Endothelial cell of umbilical vein (primary cell): ENCODE measurements around the gene FMNL2. TPM values are rescaled to one million over a fixed set of nuclear protein-coding genes. Genes with fewer than 3 reads are reported as not detected.

Experiments
- BruUV-seq: library from RNA; stranded (reverse); fragments of 400-500 nt; replicated peaks from 2 replicates; lab custom pipeline; 2021; lab: Mats Ljungman, UMichigan
- CTCF ChIA-PET: fragments of 300-600, 350-600 bp; sonication (Branson Sonifier 250); formaldehyde crosslinking; loops from one replicate; lab custom pipeline; 2021; ENCODE audit warnings: antibody characterized with exemption, inconsistent platforms; lab: Charles Lee
- POLR2A ChIA-PET: fragments of 300-600, 350-600 bp; sonication (Branson Sonifier 250); formaldehyde crosslinking; loops from one replicate; lab custom pipeline; 2021; ENCODE audit warnings: antibody characterized with exemption, inconsistent platforms; lab: Charles Lee
- DNase-seq: peaks from one replicate; pipeline ENCODE4 v3.0.0-alpha.2; 2011; ENCODE audit warnings: low read depth, low spot score
- FAIRE-seq: peaks from 2 replicates; lab custom pipeline; 2011; peaks lifted over from hg19 to GRCh38; lab: Jason Lieb, UNC
- H2AFZ ChIP-seq: 2 replicates; pipeline ENCODE4 v1.6.0; 2012; ENCODE audit warnings: low read depth, low read length, control low read depth, inconsistent platforms
- H3K27ac ChIP-seq: 2 replicates; pipeline ENCODE4 v1.5.1; 2011; ENCODE audit warnings: low read depth, mild to moderate bottlenecking, control low read depth, low read length, moderate library complexity; ENCODE audit not compliant: insufficient read depth
- H3K27me3 ChIP-seq, 2 experiments: 2 replicates each; pipeline versions ENCODE4 v1.6.0 to v1.6.1; 2011; ENCODE audit warnings: low read length in 2 of 2, mixed read lengths in 1 of 2; ENCODE audit not compliant: control insufficient read depth in 2 of 2, insufficient read depth in 2 of 2
- H3K36me3 ChIP-seq, 2 experiments: 2 replicates in 1 of 2; 3 replicates in 1 of 2; pipeline ENCODE4 v1.5.1; 2011; ENCODE audit warnings: low read length in 2 of 2, mild to moderate bottlenecking in 1 of 2, moderate library complexity in 1 of 2; ENCODE audit not compliant: control insufficient read depth in 2 of 2, insufficient read depth in 2 of 2; ENCODE audit errors: extremely low read depth in 1 of 2
- H3K4me1 ChIP-seq: 3 replicates; pipeline ENCODE4 v1.5.1; 2011; ENCODE audit warnings: mild to moderate bottlenecking, low read length; ENCODE audit not compliant: control insufficient read depth, insufficient read depth; ENCODE audit errors: extremely low read depth
- H3K4me2 ChIP-seq: 2 replicates; pipeline ENCODE4 v1.6.1; 2011; ENCODE audit warnings: low read length, control low read depth, mixed read lengths; ENCODE audit not compliant: insufficient read depth
- H3K4me3 ChIP-seq, 3 experiments: fragments of 200-600 bp in 1 of 3; sonication (generic), shearing (Covaris generic) in 1 of 3; replicated peaks in 1 of 3; 2 replicates each; pipeline ENCODE4 v1.5.1; 2011 to 2016; ENCODE audit warnings: control low read depth in 3 of 3, low read length in 3 of 3, mild to moderate bottlenecking in 2 of 3, inconsistent platforms in 1 of 3, low read depth in 1 of 3, moderate library complexity in 1 of 3; ENCODE audit not compliant: insufficient read depth in 1 of 3
- H3K79me2 ChIP-seq: 2 replicates; pipeline ENCODE4 v1.6.0; 2012; ENCODE audit warnings: low read length, inconsistent platforms; ENCODE audit not compliant: control insufficient read depth, insufficient read depth
- H3K9ac ChIP-seq: replicated peaks from 2 replicates; pipeline ENCODE3; 2011; ENCODE audit warnings: low read length, control low read depth; ENCODE audit not compliant: insufficient read depth; ENCODE audit errors: extremely low read depth
- H3K9me1 ChIP-seq: replicated peaks from 3 replicates; pipeline ENCODE4 v1.6.0; 2011; ENCODE audit warnings: mild to moderate bottlenecking, low read length; ENCODE audit not compliant: control insufficient read depth, insufficient read depth; ENCODE audit errors: extremely low read depth
- H3K9me3 ChIP-seq: replicated peaks from 2 replicates; pipeline ENCODE4 v1.5.1; 2012; ENCODE audit warnings: low read length, inconsistent platforms; ENCODE audit not compliant: control insufficient read depth, insufficient read depth
- H4K20me1 ChIP-seq: replicated peaks from 2 replicates; pipeline ENCODE3; 2011; ENCODE audit warnings: mild to moderate bottlenecking, low read length; ENCODE audit not compliant: control insufficient read depth, insufficient read depth; ENCODE audit errors: extremely low read depth
- CTCF ChIP-seq, 2 donors: IDR thresholded peaks; 1 replicate in 1 of 2; 2 replicates in 1 of 2; pipeline ENCODE4 v1.5.1; 2011; ENCODE audit warnings: low read length in 2 of 2, mild to moderate bottlenecking in 2 of 2, moderate library complexity in 2 of 2, control low read depth in 1 of 2, inconsistent platforms in 1 of 2, low read depth in 1 of 2; ENCODE audit not compliant: insufficient read depth in 1 of 2; ENCODE audit errors: extremely low read depth in 1 of 2
- EZH2 ChIP-seq: IDR thresholded peaks from 2 replicates; pipeline ENCODE4 v1.6.1; 2012; ENCODE audit warnings: borderline replicate concordance, low read depth, mild to moderate bottlenecking, moderate library complexity, low read length, inconsistent platforms; ENCODE audit not compliant: severe bottlenecking
- FOS ChIP-seq: IDR thresholded peaks from 2 replicates; pipeline ENCODE4 v1.6.1; 2011; ENCODE audit warnings: mild to moderate bottlenecking, low read length, moderate library complexity, borderline replicate concordance; ENCODE audit not compliant: insufficient read depth
- GATA2 ChIP-seq: IDR thresholded peaks from 2 replicates; pipeline ENCODE4 v1.7.0; 2011; ENCODE audit warnings: low read depth, mild to moderate bottlenecking, moderate library complexity, mixed read lengths, low read length; ENCODE audit not compliant: insufficient read length, insufficient read depth
- JUN ChIP-seq: IDR thresholded peaks from 2 replicates; pipeline ENCODE4 v1.6.1; 2011; ENCODE audit warnings: borderline replicate concordance, low read depth; ENCODE audit not compliant: insufficient read length, insufficient read depth
- MAX ChIP-seq: IDR thresholded peaks from 2 replicates; pipeline ENCODE4 v1.6.1; 2011; ENCODE audit not compliant: insufficient read depth, insufficient read length
- MYC ChIP-seq: IDR thresholded peaks from one replicate; pipeline ENCODE4 v1.6.1; 2011; ENCODE audit warnings: mild to moderate bottlenecking, low read depth, low read length
- POLR2A ChIP-seq: IDR thresholded peaks from 2 replicates; pipeline ENCODE4 v1.6.1; 2012; ENCODE audit warnings: low read depth, mild to moderate bottlenecking, control low read depth, low read length
- POLR2AphosphoS5 ChIP-seq: IDR thresholded peaks from 2 replicates; pipeline ENCODE4 v1.6.1; 2012; ENCODE audit warnings: low read depth, mild to moderate bottlenecking, control low read depth, low read length, moderate library complexity; ENCODE audit not compliant: insufficient read depth
- dilution Hi-C: fragments of 300-500 bp; cut with MboI; formaldehyde crosslinking; loops from one replicate; pipeline ENCODE4 v1.15.0; 2019; ENCODE audit warnings: low sequenced_read_pairs; ENCODE audit not compliant: extremely low pct_ligation_motif_present
- intact Hi-C: fragments of 100-400 bp; cut with micrococcal nuclease; formaldehyde crosslinking; loops from one replicate; pipeline ENCODE4 v1.10.0; 2022
- polyA plus RNA-seq, 4 experiments: library from polyadenylated mRNA; depleted of rRNA in 3 of 4; stranded (reverse) in 3 of 4; unstranded in 1 of 4; fragments of >200 nt; gene quantifications; 2 replicates each; pipeline versions ENCODE4 v1.2.1 to v1.2.3, GENCODE V29; 2011 to 2012; ENCODE audit warnings: missing spikeins in 1 of 4
- total RNA-seq: library from RNA; stranded (reverse); gene quantifications from 2 replicates; pipeline ENCODE4 v1.2.3, GENCODE V29; 2021

The FMNL2 gene
- total and polyA plus RNA-seq, 2 donors (not counting 3 experiments of a cell fraction or from before 2014, with no cell fraction given), result 8.3 to 28.0 TPM

- DNase-seq, result no peak
- no peaks in the 10 kb centered on the region for H3K4me1 ChIP-seq
- H3K79me2 ChIP-seq, result peaks cover 11% of the 10 kb centered on the region
- FAIRE-seq, result no peak
- no peak overlapping the region for H3K27ac ChIP-seq
- no peaks in the 10 kb centered on the region for H3K27me3 ChIP-seq
- H3K9me1 ChIP-seq, result no peaks in the 10 kb centered on the region
- no TSS peak for BruUV-seq
- no peaks in the 10 kb centered on the region for H4K20me1 ChIP-seq
- dilution Hi-C loops (no loop called here), intact Hi-C loops (no loop called here)
- TF ChIP-seq MYC (no peak), GATA2 (no peak), JUN (no peak), CTCF (IDR thresholded peaks at IDR 0.05; ENCODE audit: extremely low read depth in 1 of 2, insufficient read depth in 1 of 2, low read depth in 1 of 2, low read length in 2 of 2) (no peak), MAX (no peak), EZH2 (no peak), POLR2AphosphoS5 (no peak), FOS (no peak), POLR2A (no peak)
- H3K4me2 ChIP-seq, result no peak overlapping the region
- H3K9ac ChIP-seq, result no peak overlapping the region
- H3K36me3 ChIP-seq, result no peaks in the 10 kb centered on the region
- no peak overlapping the region for H2AFZ ChIP-seq
- CTCF ChIA-PET, result no interaction called here
- POLR2A ChIA-PET, result no interaction called here
- H3K9me3 ChIP-seq, result no peaks in the 10 kb centered on the region
- H3K4me3 ChIP-seq, result no peak overlapping the region
Observed at GRCh38 chr2:152437276-152438108, 102.5 kb downstream of the FMNL2 start.
